ENCODE results near the gene MRPS24.

Gene MRPS24

DNA sequence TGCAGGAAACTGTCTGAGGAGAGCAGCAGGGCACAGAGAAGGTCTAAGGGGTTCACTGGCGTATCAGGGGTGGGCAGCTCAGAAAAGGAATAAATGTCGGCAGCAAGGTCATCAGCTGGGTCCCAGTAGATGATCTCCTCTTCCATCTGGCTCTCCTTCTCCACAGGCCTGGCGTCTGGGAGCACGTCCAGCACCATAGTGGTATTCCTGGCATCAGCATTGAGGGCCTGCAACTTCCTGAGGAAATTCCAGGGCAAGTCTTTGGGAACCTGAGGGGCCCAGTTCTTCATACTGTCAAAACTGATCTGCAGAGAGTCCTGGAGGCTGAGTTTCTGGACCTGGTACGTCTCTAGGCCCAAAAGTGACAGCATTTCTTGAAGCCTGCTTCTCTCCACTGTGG lies 9.6 kb upstream of the MRPS24 start:
- Histone ChIP-seq H3K4me1 (no peaks in the 10 kb centered on the region), H3K9me3 (no peaks in the 10 kb centered on the region), H3K36me3 (peaks cover 55% of the 10 kb centered on the region), H3K27me3 (no peaks in the 10 kb centered on the region), H3K4me3 (ENCODE audit: low read depth, low read length) (no peak overlapping the region)
- DNase-seq = no peak
- TF ChIP-seq, protein P1, sequence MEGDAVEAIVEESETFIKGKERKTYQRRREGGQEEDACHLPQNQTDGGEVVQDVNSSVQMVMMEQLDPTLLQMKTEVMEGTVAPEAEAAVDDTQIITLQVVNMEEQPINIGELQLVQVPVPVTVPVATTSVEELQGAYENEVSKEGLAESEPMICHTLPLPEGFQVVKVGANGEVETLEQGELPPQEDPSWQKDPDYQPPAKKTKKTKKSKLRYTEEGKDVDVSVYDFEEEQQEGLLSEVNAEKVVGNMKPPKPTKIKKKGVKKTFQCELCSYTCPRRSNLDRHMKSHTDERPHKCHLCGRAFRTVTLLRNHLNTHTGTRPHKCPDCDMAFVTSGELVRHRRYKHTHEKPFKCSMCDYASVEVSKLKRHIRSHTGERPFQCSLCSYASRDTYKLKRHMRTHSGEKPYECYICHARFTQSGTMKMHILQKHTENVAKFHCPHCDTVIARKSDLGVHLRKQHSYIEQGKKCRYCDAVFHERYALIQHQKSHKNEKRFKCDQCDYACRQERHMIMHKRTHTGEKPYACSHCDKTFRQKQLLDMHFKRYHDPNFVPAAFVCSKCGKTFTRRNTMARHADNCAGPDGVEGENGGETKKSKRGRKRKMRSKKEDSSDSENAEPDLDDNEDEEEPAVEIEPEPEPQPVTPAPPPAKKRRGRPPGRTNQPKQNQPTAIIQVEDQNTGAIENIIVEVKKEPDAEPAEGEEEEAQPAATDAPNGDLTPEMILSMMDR (IDR thresholded peaks at IDR 0.05; ENCODE audit: low read depth, low read length) = no peak

DNA sequence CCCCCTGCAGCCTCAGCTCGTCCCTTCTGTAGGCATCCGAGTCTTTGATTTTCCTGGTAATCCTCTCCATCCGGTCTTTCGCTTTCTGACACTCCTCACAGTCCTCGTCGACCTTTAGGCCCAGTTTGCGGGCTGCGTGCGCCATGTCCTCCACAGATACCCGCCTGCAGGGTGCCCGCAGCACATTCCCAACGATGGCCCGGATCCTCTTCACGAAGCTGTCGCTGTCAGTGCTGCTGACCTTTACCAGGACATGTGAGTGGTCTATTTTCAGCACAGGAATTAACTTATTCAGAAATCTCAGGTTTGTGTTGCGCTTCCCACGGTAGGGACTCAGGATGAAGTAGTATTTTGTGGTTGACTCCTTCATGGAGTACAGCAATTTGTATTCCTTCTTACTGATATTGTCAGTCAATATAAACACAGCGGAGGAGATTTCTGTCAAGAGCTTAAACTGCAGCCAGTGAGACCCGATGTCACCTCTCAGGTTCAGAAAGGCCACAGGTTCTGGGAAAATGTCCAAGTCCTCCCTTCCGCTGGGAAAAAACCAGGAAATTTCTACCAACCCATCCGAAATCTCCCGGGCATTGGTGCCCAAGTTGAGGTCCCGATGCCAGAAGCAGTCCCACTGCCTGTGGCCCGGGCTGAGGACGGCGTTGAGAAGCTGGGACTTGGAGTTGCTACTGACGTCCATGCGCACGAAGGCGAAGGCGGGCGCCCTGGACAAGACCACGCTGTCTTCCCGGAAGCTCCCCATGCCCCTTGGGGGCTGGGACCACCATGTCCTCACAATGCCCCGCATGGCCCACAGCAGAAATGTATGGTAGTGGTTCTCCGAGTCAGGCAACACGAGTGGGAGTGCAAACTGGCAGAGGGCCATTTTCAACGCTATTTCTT lies 8.9 kb upstream of the MRPS24 start:
- H3K4me1 ChIP-seq = no peaks in the 10 kb centered on the region
- no peak overlapping the region for H3K4me3 ChIP-seq (ENCODE audit: low read depth, low read length)
- no peak for DNase-seq
- H3K36me3 ChIP-seq = peaks cover 52% of the 10 kb centered on the region
- no peaks in the 10 kb centered on the region for H3K9me3 ChIP-seq
- TF ChIP-seq, protein P1 (IDR thresholded peaks at IDR 0.05; ENCODE audit: low read depth, low read length) = no peak
- no peaks in the 10 kb centered on the region for H3K27me3 ChIP-seq

DNA sequence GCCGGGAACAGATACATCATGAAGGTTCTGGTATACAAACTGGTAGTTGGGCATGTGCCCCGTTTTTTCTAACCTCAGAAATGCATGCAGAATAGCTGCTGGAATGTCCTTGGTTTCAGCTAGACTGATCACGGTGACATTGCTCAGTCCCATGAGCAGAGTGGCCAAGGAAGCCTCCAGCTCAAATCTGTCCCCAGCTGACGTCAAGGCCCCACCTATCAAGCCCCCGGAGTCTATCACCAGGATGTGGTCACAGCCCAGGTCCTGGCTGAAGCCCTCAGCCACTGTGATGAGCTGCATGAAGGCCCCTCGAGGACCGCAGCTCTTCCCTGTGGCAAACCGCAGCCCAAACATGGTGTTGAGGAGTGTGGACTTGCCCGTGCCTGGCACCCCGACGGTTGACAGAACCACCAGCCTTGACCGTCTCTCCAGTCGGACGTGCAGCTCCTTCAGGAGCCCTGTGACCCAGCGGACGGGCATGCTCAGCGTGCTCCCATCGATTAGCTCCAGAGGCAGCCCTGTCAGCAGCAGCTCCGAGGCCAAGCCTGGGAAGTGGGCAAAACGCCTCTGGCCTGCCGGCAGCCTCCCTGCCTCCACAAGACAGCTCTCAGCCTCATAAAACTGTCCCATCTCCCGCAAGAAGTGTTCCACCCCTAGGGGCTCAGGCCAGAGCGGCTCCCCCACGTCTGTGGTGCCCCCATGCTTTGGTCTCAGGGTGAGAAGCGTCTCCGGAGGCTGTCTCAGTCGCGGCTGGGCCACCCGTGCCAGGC lies 7.8 kb upstream of the MRPS24 start:
- H3K9me3 ChIP-seq = no peaks in the 10 kb centered on the region
- no peaks in the 10 kb centered on the region for H3K4me1 ChIP-seq
- DNase-seq = no peak
- no peaks in the 10 kb centered on the region for H3K27me3 ChIP-seq
- H3K4me3 ChIP-seq (ENCODE audit: low read depth, low read length) = no peak overlapping the region
- TF ChIP-seq, protein P1 (IDR thresholded peaks at IDR 0.05; ENCODE audit: low read depth, low read length) = no peak
- peaks cover 52% of the 10 kb centered on the region for H3K36me3 ChIP-seq

DNA sequence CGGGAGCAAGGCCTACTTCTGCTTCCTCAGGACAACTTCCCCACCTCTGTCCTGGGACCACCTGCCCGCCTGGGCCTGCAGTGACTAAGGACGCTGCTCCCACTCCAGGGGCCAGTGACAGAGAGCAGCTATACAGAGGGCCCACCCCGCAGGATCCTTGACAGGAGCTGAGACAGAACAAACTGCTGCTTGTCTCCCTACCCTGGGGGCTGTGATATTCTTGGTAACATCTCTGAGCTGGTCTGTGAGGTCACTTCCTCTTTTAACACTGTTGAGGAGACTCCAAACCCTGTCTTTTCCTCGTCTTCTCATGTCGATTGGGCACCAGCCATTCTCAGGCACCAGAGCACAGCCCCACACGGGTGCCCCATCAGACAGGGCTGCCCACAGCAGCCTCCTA lies 6.9 kb upstream of the MRPS24 start:
- Histone ChIP-seq H3K9me3 (no peaks in the 10 kb centered on the region), H3K4me1 (no peaks in the 10 kb centered on the region), H3K27me3 (no peaks in the 10 kb centered on the region), H3K36me3 (peaks cover 52% of the 10 kb centered on the region), H3K4me3 (ENCODE audit: low read depth, low read length) (no peak overlapping the region)
- TF ChIP-seq, protein P1 (IDR thresholded peaks at IDR 0.05; ENCODE audit: low read depth, low read length) = no peak
- no peak for DNase-seq

DNA sequence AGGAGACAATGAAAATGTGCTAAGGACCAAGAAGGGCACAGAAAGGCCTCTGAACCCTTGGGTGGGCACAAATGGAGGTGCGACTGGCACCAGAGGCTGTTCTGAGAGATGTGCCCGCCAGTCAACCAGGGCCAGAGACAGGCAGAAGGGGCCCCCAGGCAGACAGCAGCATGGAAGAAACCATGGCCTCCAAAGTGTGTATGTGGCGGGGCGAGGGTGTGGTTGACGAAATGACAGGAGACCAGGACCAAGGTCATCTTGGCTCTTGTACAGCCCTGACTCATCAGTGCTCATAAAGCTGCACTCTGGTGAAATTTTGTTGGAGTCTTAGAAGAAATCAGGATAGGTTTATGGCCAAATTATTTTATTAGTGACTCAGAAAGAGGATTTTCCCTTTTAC lies 4.0 kb upstream of the MRPS24 start:
- no peak for DNase-seq
- no peaks in the 10 kb centered on the region for H3K27me3 ChIP-seq

More for the DNA sequence above, 4.0 kb upstream of the MRPS24 start:
- TF ChIP-seq, protein P1 (IDR thresholded peaks at IDR 0.05; ENCODE audit: low read depth, low read length) = no peak
- no peaks in the 10 kb centered on the region for H3K4me1 ChIP-seq
- H3K36me3 ChIP-seq = peaks cover 27% of the 10 kb centered on the region
- no peaks in the 10 kb centered on the region; the same call in 1 of the 2 replicates for H3K9me3 ChIP-seq
- H3K4me3 ChIP-seq (ENCODE audit: low read depth, low read length) = no peak overlapping the region

All from BE2C (cell line).